NCI-H345 treated with DMSO at 0.1 percent for 48 hours (cell line): ENCODE data around the gene TMEM129.

Experiments used
- DNase-seq: peaks from one replicate; lab custom pipeline; 2025; ENCODE audit not compliant: unreplicated experiment; lab: John Stamatoyannopoulos, UW

TMEM129 gene, protein sequence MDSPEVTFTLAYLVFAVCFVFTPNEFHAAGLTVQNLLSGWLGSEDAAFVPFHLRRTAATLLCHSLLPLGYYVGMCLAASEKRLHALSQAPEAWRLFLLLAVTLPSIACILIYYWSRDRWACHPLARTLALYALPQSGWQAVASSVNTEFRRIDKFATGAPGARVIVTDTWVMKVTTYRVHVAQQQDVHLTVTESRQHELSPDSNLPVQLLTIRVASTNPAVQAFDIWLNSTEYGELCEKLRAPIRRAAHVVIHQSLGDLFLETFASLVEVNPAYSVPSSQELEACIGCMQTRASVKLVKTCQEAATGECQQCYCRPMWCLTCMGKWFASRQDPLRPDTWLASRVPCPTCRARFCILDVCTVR

DNA sequence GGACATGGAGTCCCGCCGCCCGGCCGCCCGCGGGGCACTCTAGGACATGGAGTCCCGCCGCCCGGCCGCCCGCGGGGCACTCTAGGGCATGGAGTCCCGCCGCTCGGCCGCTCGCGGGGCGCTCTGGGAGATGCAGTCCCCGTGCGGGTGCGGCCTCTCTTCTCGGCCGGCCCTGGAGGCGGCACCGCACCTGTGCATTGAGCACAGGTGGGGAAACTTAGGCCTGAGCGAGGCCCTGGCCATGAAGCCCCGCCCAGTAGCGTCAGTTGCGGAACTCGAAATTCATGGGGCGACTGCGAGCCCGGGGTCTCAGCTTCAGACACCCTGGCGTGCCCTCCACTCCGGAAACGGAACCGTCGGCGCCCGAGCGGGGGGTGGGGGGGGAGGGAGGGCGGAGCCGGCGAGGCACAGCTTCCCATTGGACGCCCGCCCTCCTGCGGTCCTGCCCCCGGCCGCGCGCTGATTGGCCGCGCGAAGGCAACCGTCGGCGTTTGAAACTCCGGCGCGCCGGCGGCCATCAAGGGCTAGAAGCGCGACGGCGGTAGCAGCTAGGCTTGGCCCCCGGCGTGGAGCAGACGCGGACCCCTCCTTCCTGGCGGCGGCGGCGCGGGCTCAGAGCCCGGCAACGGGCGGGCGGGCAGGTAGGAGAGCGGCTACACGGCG lies at the start of gene TMEM129, which contains the start of gene TACC3:
Gene TMEM129 (minus strand): TSS at position 321 of the 663 bp plus-strand sequence. CDS start 486 bp downstream, outside the sequence.
Gene TACC3 (plus strand): TSS at position 519 of the 663 bp plus-strand sequence. CDS start 1,901 bp downstream, outside the sequence.
- peak; percentile 78 for DNase-seq

DNA sequence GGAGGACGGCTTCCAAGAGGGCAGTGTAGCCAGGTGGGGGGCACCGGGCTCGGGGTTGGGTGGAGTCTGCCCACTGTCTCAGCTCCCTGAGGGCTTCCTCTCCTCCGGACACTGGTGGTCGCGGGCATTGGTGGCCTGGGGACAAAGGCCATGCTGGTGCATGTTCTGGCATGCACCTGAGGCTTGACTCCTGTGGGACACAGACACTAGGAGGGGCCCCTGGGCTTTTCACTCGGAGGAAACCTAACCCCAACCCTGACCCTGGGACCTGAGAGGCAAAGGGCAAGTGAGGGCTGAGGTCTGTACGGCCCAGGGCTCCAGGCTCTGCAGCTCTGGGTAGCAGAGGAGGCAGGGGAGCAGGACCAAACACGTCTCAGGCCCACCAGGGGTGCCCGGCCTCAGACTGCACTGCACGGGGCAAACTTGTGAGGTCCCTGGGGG lies 49.7 kb upstream of the TMEM129 start:
- DNase-seq: no peak

- no peak for DNase-seq
These were observed 49.1 kb upstream of the TMEM129 start for GRCh38 chr4:1770245-1770644.

- no peak for DNase-seq
These were observed 48.6 kb upstream of the TMEM129 start for GRCh38 chr4:1769692-1770091.

DNA sequence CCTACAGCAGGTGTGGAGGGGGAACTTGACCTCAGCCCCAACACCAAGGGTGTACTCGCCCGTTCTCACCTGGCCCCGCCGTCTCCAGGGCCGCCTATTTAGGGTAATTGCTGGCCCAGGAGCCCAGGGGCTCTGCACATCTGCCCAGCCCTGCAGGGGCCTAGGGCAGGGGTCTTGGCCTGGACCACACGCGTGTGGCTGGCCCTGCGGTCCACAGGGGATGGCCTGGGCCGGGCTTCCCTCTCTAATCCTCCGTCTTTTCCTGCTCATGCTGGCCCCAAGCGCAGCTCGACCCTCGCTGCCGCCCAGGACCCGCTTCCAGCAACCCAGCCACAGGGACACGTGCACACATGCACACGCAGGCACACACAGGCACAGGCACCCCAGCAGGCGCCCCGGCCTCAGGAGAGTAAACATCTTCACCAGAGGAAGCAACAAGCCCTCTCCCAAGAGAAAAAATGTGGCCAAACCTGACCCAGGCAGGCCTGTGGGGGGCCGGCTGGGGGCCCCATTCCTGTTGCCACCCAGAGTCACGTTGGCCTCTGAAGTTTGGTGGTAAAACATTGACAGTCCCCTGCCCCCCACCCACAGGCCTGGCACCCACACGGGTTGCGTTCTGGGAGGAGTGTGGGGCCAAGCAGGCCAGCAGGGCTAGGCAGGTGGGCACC lies 47.4 kb upstream of the TMEM129 start:
- DNase-seq: no peak

DNA sequence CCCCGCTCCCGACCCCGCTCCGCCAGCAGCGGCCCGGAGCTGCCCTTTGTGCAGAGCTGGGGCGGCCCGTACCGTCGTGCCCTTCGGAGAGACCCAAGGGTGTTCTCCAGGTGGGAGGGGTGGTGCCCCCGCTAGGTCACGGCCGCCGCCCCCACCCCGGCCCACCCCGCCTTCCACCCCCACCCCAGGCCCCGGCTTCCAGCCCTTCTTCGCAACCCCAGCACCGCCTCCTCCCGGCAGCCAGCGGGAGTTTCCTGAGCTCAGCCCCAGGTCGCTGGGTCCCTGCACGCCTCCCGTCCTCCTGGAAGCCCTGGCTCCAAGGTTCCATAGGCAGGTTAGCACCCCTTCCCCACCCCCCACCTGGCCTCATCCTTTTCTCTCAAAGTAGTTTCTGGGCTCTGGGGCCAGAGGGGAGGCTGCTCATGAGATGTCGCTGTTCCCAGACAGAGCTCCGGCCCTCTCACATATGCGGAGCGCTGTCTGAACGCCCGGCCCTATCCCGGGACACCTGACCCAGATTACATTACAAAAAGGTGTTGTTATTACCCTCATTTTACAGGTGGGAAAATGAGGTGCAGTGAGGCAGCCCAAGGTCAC lies 46.7 kb upstream of the TMEM129 start:
- DNase-seq: no peak

DNA sequence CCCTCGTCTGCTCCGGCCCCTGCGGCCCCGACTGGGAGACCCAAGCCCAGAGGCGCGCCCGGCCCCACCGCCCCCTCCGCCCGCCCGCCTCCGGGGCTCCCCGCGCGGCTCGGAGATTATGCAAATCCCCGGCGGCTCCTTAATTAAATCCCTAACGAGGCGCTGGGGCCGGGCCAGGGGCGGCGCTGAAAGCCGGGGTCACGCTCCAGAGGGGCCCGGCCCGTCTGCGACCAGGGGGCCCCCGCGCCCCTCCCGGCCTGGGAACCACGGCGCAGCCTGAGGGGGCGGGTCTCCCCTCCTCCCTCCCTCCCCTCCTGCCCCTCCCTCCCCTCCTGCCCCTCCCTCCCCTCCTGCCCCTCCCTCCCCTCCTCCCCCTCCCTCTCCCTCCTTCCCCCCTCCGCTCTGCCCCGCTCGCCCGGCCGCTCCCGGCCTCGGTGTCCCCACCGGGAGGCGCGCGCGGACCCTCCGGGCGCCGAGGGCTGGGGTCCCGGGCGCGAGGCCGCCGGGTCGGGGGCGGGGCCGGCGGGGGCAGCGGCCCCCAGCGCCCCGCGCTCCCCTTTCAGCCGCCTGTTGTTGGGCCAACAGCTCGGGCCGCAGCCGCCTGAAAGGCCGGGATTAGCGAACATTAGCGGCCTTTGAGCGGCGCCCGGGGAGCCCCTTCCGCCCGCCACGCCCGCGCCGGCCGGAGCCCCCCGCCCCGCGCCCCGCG lies 46.1 kb upstream of the TMEM129 start:
- no peak for DNase-seq

- no peak for DNase-seq
These were observed 45.3 kb upstream of the TMEM129 start for GRCh38 chr4:1766106-1767060.

GRCh38 chr4:1765409-1766072 lies 44.4 kb upstream of the TMEM129 start:
- DNase-seq: no peak

- DNase-seq: no peak
These were observed 43.5 kb upstream of the TMEM129 start for GRCh38 chr4:1764670-1765069.

DNA sequence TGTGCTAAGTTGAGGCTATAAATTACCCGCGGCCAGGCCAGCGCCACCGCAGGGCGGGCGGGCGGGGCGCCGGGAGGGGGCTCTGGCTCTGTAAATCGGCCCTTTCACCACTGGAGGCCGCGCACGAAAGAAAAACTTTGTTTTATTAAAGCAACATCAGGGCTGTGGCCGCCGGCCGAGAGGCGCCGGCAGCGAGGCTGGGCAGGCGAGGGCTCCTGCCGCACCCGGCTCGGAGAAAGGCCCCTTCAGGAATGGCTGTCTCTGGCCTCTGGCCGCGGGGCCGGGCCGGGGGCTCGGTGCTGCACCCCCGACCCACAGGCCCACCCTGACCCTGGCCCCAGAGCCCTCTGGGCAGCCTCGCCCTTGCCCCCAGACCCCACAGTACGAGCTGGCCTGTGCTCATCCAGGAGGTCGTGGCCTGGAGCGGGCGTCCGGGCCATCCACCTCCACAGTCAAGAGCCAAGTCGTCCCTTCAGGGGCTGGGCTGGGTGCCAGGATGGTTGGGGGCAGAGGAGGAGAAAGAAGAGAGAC lies 42.5 kb upstream of the TMEM129 start:
- no peak for DNase-seq

DNA sequence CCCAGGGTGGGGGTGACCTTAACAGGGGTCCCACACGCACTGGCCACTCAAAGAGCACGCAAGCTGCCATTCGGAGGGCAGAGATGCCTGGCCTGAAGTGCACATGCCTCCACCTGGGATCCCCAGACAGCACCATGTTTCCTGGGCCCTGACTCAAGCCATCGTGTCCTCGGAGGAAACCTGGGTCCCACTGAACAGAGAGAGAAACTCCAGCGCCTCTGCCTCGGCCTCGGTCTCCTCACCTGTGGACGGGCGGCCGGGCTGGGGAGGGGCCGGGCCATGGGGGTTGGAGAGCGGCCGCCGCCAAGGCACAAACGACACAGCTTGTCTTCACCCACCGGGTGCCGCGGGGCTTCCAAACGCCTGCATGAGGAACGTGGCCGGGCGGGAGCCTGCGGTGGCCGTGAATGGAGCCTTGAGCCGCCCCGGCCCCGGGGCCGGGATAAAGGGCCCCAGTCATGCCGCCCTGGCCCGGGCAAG lies 42.0 kb upstream of the TMEM129 start:
- no peak for DNase-seq

GRCh38 chr4:1762264-1763010 lies 41.3 kb upstream of the TMEM129 start:
- no peak for DNase-seq

- no peak for DNase-seq
These were observed 40.1 kb upstream of the TMEM129 start for GRCh38 chr4:1761130-1761689.

- no peak for DNase-seq
These were observed 39.5 kb upstream of the TMEM129 start for GRCh38 chr4:1760521-1761071.

DNA sequence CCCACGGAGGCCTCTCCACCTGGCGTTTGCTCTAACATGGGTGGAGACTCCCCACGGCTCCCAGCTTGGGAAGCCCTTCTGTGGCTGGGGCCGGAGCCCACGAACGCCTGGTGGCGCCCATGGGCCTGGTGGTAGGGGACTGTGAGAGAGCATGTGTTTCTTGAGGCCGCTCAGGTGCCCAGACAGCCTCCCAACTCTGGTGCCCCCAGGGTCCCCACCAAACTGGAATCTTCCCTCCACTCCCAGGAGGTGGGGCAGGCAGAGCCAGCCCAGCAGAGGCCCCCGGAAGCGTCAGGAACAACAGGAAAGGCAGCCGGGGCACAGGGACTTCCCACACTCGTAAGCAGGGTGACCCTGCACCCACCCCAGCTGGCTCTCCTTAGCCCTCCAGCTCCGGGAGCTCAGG lies 38.7 kb upstream of the TMEM129 start:
- no peak for DNase-seq

GRCh38 chr4:1759170-1759817 lies 38.2 kb upstream of the TMEM129 start:
- no peak for DNase-seq
